Prostate gland (tissue), 2 donors: Measurements from ENCODE around the gene GPBP1L1.

ENCODE experiments used
- POLR2A ChIP-seq: fragments of 450-650 bp; IDR thresholded peaks from one replicate; pipeline ENCODE4 v1.6.1; 2016; ENCODE audit warnings: antibody characterized with exemption, mild to moderate bottlenecking
- POLR2AphosphoS5 ChIP-seq: sonication (generic); formaldehyde crosslinking; IDR thresholded peaks from one replicate; pipeline ENCODE4 v1.6.1; 2017; ENCODE audit warnings: antibody characterized with exemption
- TF ChIP-seq, protein P1 (sequence below), 4 experiments: fragments of 200-600 bp in 2 of 4; fragments of 450-650 bp in 2 of 4; sonication (generic) in 2 of 4; IDR thresholded peaks; 1 replicate in 3 of 4; 2 replicates in 1 of 4; pipeline ENCODE4 v1.5.1; 2016 to 2019; ENCODE audit warnings: antibody characterized with exemption in 4 of 4, mild to moderate bottlenecking in 2 of 4, moderate library complexity in 2 of 4

DNA sequence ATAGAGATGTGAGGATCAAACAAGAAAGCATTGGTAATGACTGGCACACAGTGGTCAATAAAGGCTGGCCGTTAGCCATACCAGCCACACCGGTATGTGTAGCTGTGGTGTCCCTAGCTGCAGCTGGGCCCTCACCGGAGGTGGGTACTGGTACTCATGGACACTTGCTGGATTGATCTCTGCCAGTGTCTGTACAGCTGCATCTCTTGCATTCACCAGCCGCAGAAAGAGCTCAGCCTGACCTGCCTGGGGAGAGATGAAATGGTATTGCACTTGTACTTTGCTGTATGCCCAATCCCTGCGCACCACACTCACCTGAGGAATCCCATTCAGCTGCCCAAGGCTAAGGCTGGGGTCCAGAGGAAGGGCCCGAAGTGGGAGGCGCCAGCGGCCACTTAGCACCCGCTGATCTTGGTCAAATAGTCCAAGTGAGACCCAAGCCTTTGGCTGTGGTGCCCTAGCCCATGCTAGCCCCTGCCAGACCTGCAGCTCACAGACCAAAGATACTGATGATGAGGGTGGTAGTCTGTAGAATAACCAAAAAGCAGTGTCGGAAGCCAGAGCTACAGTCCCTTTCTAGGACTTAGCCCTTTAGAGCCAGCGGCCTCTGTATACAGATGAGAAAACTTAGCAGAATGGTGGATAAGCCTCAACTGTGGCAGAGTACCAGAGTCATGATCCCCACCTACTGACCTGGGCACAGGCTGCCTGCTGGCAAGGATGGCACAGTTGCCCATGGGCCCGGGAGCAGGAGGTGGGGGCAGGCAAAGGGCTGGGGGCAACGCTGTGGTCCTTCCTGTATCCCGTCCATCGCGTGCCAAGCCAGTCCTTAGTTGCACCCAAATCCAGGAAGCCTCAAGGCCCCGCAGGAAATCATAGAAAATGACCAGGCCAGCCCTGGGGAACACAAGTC is 65.5 kb downstream of the GPBP1L1 start:
- TF ChIP-seq POLR2AphosphoS5 = no peak
- TF ChIP-seq, protein P1, sequence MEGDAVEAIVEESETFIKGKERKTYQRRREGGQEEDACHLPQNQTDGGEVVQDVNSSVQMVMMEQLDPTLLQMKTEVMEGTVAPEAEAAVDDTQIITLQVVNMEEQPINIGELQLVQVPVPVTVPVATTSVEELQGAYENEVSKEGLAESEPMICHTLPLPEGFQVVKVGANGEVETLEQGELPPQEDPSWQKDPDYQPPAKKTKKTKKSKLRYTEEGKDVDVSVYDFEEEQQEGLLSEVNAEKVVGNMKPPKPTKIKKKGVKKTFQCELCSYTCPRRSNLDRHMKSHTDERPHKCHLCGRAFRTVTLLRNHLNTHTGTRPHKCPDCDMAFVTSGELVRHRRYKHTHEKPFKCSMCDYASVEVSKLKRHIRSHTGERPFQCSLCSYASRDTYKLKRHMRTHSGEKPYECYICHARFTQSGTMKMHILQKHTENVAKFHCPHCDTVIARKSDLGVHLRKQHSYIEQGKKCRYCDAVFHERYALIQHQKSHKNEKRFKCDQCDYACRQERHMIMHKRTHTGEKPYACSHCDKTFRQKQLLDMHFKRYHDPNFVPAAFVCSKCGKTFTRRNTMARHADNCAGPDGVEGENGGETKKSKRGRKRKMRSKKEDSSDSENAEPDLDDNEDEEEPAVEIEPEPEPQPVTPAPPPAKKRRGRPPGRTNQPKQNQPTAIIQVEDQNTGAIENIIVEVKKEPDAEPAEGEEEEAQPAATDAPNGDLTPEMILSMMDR (IDR thresholded peaks at IDR 0.05) = no peak
- TF ChIP-seq POLR2A = no peak
